Esophagus muscularis mucosa (tissue), 4 donors: ENCODE data around the gene CCNYL1. TPM values are rescaled to one million over a fixed set of nuclear protein-coding genes. Genes with fewer than 3 reads are reported as not detected.

Source experiments
- DNase-seq: peaks from one replicate; pipeline ENCODE4 v3.0.0-alpha.2; 2017; ENCODE audit errors: extremely low spot score
- H3K27ac ChIP-seq, 4 donors: fragments of 200-600 bp; sonication (generic); replicated peaks in 1 of 4; 1 replicate in 3 of 4; 2 replicates in 1 of 4; pipeline ENCODE4 v1.5.1; 2016 to 2019; ENCODE audit warnings: mild to moderate bottlenecking in 1 of 4
- H3K27me3 ChIP-seq, 4 donors: fragments of 200-600 bp; sonication (generic); one replicate each; pipeline versions ENCODE4 v1.5.1 to v1.6.0; 2016 to 2019
- H3K36me3 ChIP-seq, 4 donors: fragments of 200-600 bp; sonication (generic); one replicate each; pipeline ENCODE4 v1.5.1; 2016 to 2019
- H3K4me1 ChIP-seq, 4 donors: fragments of 200-600 bp; sonication (generic); one replicate each; pipeline ENCODE4 v1.5.1; 2016 to 2019
- H3K4me3 ChIP-seq, 4 donors: fragments of 200-600 bp; sonication (generic); 1 replicate in 2 of 4; 2 replicates in 2 of 4; pipeline ENCODE4 v1.5.1; 2016 to 2019; ENCODE audit warnings: mild to moderate bottlenecking in 4 of 4, moderate library complexity in 1 of 4
- H3K9me3 ChIP-seq, 4 donors: fragments of 200-600 bp; sonication (generic); 1 replicate in 3 of 4; 2 replicates in 1 of 4; pipeline ENCODE4 v1.5.1; 2016 to 2019
- EP300 ChIP-seq: sonication (generic); formaldehyde crosslinking; IDR thresholded peaks from one replicate; pipeline ENCODE4 v1.6.1; 2017; ENCODE audit warnings: antibody characterized with exemption
- POLR2A ChIP-seq: fragments of 450-650 bp; IDR thresholded peaks from one replicate; pipeline ENCODE4 v1.6.1; 2017; ENCODE audit warnings: antibody characterized with exemption, moderate library complexity, mild to moderate bottlenecking, low read depth
- POLR2AphosphoS5 ChIP-seq, 2 donors: sonication (generic); formaldehyde crosslinking; IDR thresholded peaks; one replicate each; pipeline ENCODE4 v1.6.1; 2017; ENCODE audit warnings: antibody characterized with exemption in 2 of 2
- WGBS: methylation state at CpG from one replicate; pipeline ENCODE4 v1.1.5; 2018; 5-methylcytosine and 5-hydroxymethylcytosine counted together
- intact Hi-C: fragments of 100-400 bp; cut with DNase I; formaldehyde crosslinking; loops from one replicate; pipeline ENCODE4 v1.15.1; 2023
- total RNA-seq, 4 donors: library from RNA; depleted of rRNA; stranded (reverse); fragments of >200 nt; gene quantifications; one replicate each; pipeline versions ENCODE4 v1.1.0 to v1.2.1, GENCODE V29; 2016
- TF ChIP-seq, protein P1 (sequence below), 3 experiments: fragments of 200-600 bp in 2 of 3; fragments of 450-650 bp in 1 of 3; sonication (generic) in 2 of 3; IDR thresholded peaks; one replicate each; pipeline ENCODE4 v1.5.1; 2017 to 2019; ENCODE audit warnings: antibody characterized with exemption in 3 of 3, mild to moderate bottlenecking in 2 of 3, moderate library complexity in 1 of 3

CCNYL1 gene
- total RNA-seq, 4 donors from 2014 or later: 13.5 to 17.4 (median 16.2) TPM

DNA sequence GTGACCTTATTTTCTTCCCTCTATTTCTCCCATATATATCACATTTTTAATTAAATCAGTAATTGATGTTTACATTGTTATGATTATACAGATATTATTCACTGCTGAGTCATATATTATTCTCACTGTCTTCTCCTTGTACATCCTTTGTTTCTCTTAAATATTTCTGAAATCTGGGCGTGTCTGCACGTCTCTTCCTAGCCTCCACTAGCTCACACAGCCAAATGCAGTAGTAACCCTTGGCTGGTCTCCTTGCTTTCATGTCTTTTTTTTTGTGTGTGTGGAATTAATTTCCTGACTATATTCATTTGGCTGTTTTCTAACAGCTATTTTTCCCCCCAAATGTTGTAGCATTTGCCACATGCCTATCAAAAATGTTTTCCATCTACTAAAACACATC lies 15.8 kb downstream of the CCNYL1 start:
- Histone ChIP-seq H3K9me3 (no peaks in the 10 kb centered on the region), H3K27ac (no peak overlapping the region), H3K27me3 (no peaks in the 10 kb centered on the region), H3K4me3 (no peak overlapping the region), H3K36me3 (peaks cover 0 to 16% (median 9%) of the 10 kb centered on the region in 4 donors), H3K4me1 (peaks cover 0 to 15% (median 6%) of the 10 kb centered on the region in 4 donors)
- TF ChIP-seq POLR2A (no peak), POLR2AphosphoS5 (IDR thresholded peaks at IDR 0.05) (no peak), EP300 (no peak)
- TF ChIP-seq, protein P1, sequence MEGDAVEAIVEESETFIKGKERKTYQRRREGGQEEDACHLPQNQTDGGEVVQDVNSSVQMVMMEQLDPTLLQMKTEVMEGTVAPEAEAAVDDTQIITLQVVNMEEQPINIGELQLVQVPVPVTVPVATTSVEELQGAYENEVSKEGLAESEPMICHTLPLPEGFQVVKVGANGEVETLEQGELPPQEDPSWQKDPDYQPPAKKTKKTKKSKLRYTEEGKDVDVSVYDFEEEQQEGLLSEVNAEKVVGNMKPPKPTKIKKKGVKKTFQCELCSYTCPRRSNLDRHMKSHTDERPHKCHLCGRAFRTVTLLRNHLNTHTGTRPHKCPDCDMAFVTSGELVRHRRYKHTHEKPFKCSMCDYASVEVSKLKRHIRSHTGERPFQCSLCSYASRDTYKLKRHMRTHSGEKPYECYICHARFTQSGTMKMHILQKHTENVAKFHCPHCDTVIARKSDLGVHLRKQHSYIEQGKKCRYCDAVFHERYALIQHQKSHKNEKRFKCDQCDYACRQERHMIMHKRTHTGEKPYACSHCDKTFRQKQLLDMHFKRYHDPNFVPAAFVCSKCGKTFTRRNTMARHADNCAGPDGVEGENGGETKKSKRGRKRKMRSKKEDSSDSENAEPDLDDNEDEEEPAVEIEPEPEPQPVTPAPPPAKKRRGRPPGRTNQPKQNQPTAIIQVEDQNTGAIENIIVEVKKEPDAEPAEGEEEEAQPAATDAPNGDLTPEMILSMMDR (IDR thresholded peaks at IDR 0.05): no peak
- DNase-seq: no peak
- 62% methylated on average over 2 of the region's 2 CpGs for WGBS
- intact Hi-C loops: no loop called here

DNA sequence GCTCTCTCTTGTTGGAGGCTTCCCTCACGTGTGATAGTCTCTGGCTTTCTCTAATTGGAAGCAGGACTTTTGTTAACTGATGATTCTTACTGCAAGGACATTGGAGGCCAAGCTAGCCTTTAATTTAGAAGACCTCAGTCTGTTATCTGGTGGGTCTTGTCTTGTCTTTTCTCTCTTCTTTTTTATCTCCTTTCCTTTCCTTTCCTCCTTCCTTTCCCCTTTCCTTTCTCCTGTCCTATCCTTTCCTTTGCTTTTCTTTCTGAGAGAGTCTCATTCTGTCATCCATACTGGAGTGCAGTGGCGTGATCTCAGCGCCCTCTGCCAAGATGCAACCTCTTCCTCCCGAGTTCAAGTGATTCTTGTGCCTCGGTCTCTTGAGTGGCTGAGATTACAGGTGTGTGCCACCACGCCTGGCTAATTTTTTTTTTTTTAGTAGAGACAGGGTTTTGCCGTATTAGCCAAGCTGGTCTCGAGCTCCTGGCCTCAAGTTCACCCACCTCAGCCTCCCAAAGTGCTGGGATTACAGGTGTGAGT lies 18.1 kb downstream of the CCNYL1 start:
- no peaks in the 10 kb centered on the region for H3K9me3 ChIP-seq
- no peak for DNase-seq
- 92% methylated on average over 8 of the region's 8 CpGs for WGBS
- no peak overlapping the region for H3K4me3 ChIP-seq
- H3K36me3 ChIP-seq: peaks cover 0 to 31% (median 14%) of the 10 kb centered on the region in 4 donors
- H3K27ac ChIP-seq: no peak overlapping the region
- TF ChIP-seq POLR2AphosphoS5 (IDR thresholded peaks at IDR 0.05): no peak
- TF ChIP-seq POLR2A: no peak
- no peak for TF ChIP-seq EP300
- TF ChIP-seq, protein P1 (IDR thresholded peaks at IDR 0.05): no peak
- H3K27me3 ChIP-seq: no peaks in the 10 kb centered on the region
- intact Hi-C loops: no loop called here
- peaks cover 0 to 11% (median 6%) of the 10 kb centered on the region in 4 donors for H3K4me1 ChIP-seq

DNA sequence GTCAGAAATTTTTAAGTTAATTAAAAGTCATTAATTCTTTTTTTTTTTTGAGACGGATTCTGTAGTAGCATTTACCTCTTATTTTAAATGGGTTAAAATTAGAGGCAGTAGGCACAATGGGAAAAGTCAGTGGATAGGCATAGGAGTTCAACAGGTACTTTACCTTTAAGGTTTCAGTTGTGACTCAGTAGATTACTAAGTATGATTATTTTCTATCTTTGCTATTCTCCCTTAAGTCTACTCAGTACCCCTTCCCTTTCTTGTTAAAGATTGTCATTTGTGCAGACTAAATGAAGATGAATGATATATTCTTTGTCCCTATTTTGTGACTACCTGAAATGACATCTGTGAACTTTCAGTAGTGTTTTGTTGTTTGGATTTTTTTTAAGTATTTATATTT lies 19.7 kb downstream of the CCNYL1 start:
- H3K27me3 ChIP-seq: no peaks in the 10 kb centered on the region
- TF ChIP-seq, protein P1 (IDR thresholded peaks at IDR 0.05): no peak
- TF ChIP-seq POLR2A (no peak), EP300 (no peak), POLR2AphosphoS5 (IDR thresholded peaks at IDR 0.05) (no peak)
- intact Hi-C loops: no loop called here
- H3K9me3 ChIP-seq: no peaks in the 10 kb centered on the region
- no peak overlapping the region for H3K4me3 ChIP-seq
- no peak for DNase-seq
- 97% methylated on average over 1 of the region's 1 CpG for WGBS
- peaks cover 0 to 36% (median 17%) of the 10 kb centered on the region in 4 donors for H3K36me3 ChIP-seq
- H3K4me1 ChIP-seq: peaks cover 0 to 7% (median 6%) of the 10 kb centered on the region in 4 donors
- no peak overlapping the region for H3K27ac ChIP-seq

DNA sequence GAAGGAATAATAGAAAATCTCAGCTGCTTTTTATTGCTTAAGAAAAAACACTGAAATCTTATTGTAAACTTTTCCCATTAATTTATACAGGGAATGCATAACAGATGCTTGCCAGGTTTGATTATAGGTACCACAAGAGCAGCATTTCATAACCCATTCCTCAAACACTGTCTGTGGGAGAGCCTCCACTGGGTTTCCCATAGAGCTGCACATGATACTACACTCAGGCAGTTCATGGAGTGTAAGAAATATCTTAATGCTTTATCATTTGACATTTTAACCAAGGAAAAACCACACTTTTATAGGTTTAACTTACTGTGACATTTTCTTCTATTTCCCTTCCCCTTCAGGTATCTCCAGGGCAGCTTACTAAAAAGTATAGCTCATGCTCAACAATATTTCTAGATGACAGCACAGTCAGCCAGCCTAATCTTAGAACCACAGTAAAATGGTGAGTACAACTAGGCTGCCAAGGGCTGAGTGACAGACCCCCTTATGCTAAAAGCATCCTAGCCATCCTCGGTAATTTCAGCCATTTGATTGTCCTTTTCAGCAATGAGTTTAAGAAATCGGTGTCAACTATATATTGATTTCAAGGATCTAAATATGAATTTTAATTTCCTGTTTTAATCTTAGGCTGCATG lies 22.3 kb downstream of the CCNYL1 start:
- intact Hi-C loops: no loop called here
- peaks cover 0 to 38% (median 17%) of the 10 kb centered on the region in 4 donors for H3K36me3 ChIP-seq
- TF ChIP-seq POLR2A (no peak), POLR2AphosphoS5 (IDR thresholded peaks at IDR 0.05) (no peak), EP300 (no peak)
- TF ChIP-seq, protein P1 (IDR thresholded peaks at IDR 0.05): no peak
- H3K4me1 ChIP-seq: no peaks in the 10 kb centered on the region
- no peaks in the 10 kb centered on the region for H3K27me3 ChIP-seq
- H3K9me3 ChIP-seq: no peaks in the 10 kb centered on the region
- no peak overlapping the region for H3K4me3 ChIP-seq
- DNase-seq: no peak
- 98% methylated on average over 2 of the region's 2 CpGs for WGBS
- H3K27ac ChIP-seq: no peak overlapping the region
